K562 (cell line): ENCODE measurements around the gene MN1. TPM values are rescaled to one million over a fixed set of nuclear protein-coding genes. Genes with fewer than 3 reads are reported as not detected.

Experiments used
- ATAC-seq: fragments of 200-7000 bp; cut with Tn5 transposase; 3 replicates; pipeline ENCODE4 v1.9.1; 2020; ENCODE audit warnings: moderate library complexity
- BruUV-seq: library from RNA; stranded (reverse); fragments of 400-500 nt; replicated peaks from 2 replicates; lab custom pipeline; 2021; lab: Mats Ljungman, UMichigan
- CTCF ChIA-PET: fragments of 300-600 bp; formaldehyde crosslinking; extraction: SDS; loops from one replicate; lab custom pipeline; 2021; ENCODE audit warnings: low intra/inter-chr PET ratio; lab: Yijun Ruan, JAX
- POLR2A ChIA-PET: fragments of 300-600, 350-650 bp; sonication (Branson Sonifier 250); formaldehyde crosslinking; extraction: SDS; loops from one replicate; lab custom pipeline; 2021; ENCODE audit warnings: antibody characterized with exemption, inconsistent platforms; lab: Yijun Ruan, JAX
- DNase-seq, 4 experiments: peaks; one replicate each; pipeline versions ENCODE4 v3.0.0 to v3.0.0-alpha.2; 2011 to 2018; ENCODE audit warnings: low spot score in 3 of 4, mixed read lengths in 3 of 4; ENCODE audit errors: extremely low read depth in 1 of 4
- FAIRE-seq: peaks from 2 replicates; lab custom pipeline; 2011; peaks lifted over from hg19 to GRCh38; lab: Jason Lieb, UNC
- H2AFZ ChIP-seq: 2 replicates; pipeline ENCODE4 v1.6.0; 2011; ENCODE audit warnings: low read depth, low read length, control low read depth, inconsistent platforms
- H3K27ac ChIP-seq: fragments of 200-600 bp; 3 replicates; pipeline ENCODE4 v1.8.0; 2011; ENCODE audit warnings: low read depth, mild to moderate bottlenecking, control low read depth, inconsistent platforms, low read length, moderate library complexity, mixed read lengths; ENCODE audit errors: extremely low read depth
- H3K27me3 ChIP-seq, 2 experiments: fragments of 300-600 bp in 1 of 2; 2 replicates in 1 of 2; 3 replicates in 1 of 2; pipeline versions ENCODE4 v1.6.0 to v1.8.0; 2011; ENCODE audit warnings: inconsistent platforms in 2 of 2, low read length in 2 of 2, mild to moderate bottlenecking in 1 of 2, mixed read lengths in 1 of 2, moderate library complexity in 1 of 2; ENCODE audit not compliant: control insufficient read depth in 2 of 2, insufficient read depth in 2 of 2
- H3K36me3 ChIP-seq: fragments of 300-600 bp; 3 replicates; pipeline ENCODE4 v1.8.0; 2011; ENCODE audit warnings: mild to moderate bottlenecking, low read length, inconsistent platforms; ENCODE audit not compliant: control insufficient read depth, insufficient read depth
- H3K4me1 ChIP-seq, 2 experiments: fragments of 200-600 bp in 1 of 2; replicated peaks in 1 of 2; 2 replicates in 1 of 2; 3 replicates in 1 of 2; pipeline versions ENCODE4 v1.5.1 to v1.8.0; 2011; ENCODE audit warnings: inconsistent platforms in 2 of 2, low read length in 2 of 2, mild to moderate bottlenecking in 1 of 2, mixed read lengths in 1 of 2, moderate library complexity in 1 of 2; ENCODE audit not compliant: control insufficient read depth in 2 of 2, insufficient read depth in 2 of 2
- H3K4me2 ChIP-seq: 2 replicates; pipeline ENCODE4 v1.6.1; 2011; ENCODE audit warnings: low read length, control low read depth, inconsistent platforms, mixed read lengths; ENCODE audit not compliant: insufficient read depth
- H3K4me3 ChIP-seq: fragments of 200-600 bp; sonication (generic), shearing (Covaris generic); 2 replicates; pipeline ENCODE4 v1.5.1; 2016; ENCODE audit warnings: control low read depth, inconsistent platforms
- H3K79me2 ChIP-seq: fragments of 200-600 bp; 3 replicates; pipeline ENCODE4 v1.8.0; 2011; ENCODE audit warnings: low read length, inconsistent platforms; ENCODE audit not compliant: control insufficient read depth, insufficient read depth
- H3K9ac ChIP-seq, 2 experiments: 2 replicates each; pipeline versions ENCODE4 v1.6.0 to v1.6.1; 2011; ENCODE audit warnings: low read depth in 2 of 2, low read length in 2 of 2, control low read depth in 1 of 2, inconsistent platforms in 1 of 2, mild to moderate bottlenecking in 1 of 2, mixed read lengths in 1 of 2; ENCODE audit not compliant: insufficient read depth in 1 of 2
- H3K9me1 ChIP-seq: one replicate; pipeline ENCODE4 v1.6.0; 2011; ENCODE audit warnings: inconsistent platforms, mild to moderate bottlenecking, low read length, moderate library complexity; ENCODE audit not compliant: control insufficient read depth, insufficient read depth
- H3K9me3 ChIP-seq: replicated peaks from 2 replicates; pipeline ENCODE4 v1.5.1; 2011; ENCODE audit warnings: low read depth, low read length, inconsistent platforms; ENCODE audit not compliant: control insufficient read depth, insufficient read depth
- H4K20me1 ChIP-seq: replicated peaks from 2 replicates; pipeline ENCODE4 v1.6.1; 2011; ENCODE audit warnings: low read length, inconsistent platforms, mixed read lengths; ENCODE audit not compliant: control insufficient read depth, insufficient read depth
- RAD51 ChIP-seq: fragments of 450-650 bp; IDR thresholded peaks from 2 replicates; pipeline ENCODE4 v1.7.1; 2016; ENCODE audit warnings: low read depth, mild to moderate bottlenecking, borderline replicate concordance
- WGBS: fragments of 100-300 bp; shearing (Covaris generic); methylation state at CpG from one replicate; pipeline ENCODE4 v1.1.6; 2016; ENCODE audit warnings: low coverage, mixed read lengths; ENCODE audit not compliant: insufficient coverage; ENCODE audit errors: missing lambda C conversion rate; 5-methylcytosine and 5-hydroxymethylcytosine counted together
- in situ Hi-C: fragments of 300-500 bp; cut with MboI; formaldehyde crosslinking; loops from 4 replicates; pipeline ENCODE4 v1.15.0; 2018; ENCODE audit warnings: inconsistent platforms, mixed read lengths
- intact Hi-C: fragments of 100-400 bp; cut with micrococcal nuclease; formaldehyde crosslinking; loops from 2 replicates; pipeline ENCODE4 v1.14.2; 2022
- polyA plus RNA-seq, 8 experiments: library from polyadenylated mRNA; depleted of rRNA in 4 of 8; stranded (reverse) in 5 of 8; unstranded in 3 of 8; fragments of >200 nt; fragmentation: Nextera tagmentation in 2 of 8; fragmentation: Illumina TruSeq in 1 of 8; extraction: Ambion mirVana in 2 of 8; extraction: Trizol in 1 of 8; gene quantifications; 2 replicates each; pipeline versions ENCODE4 v1.2.1 to v1.2.3, GENCODE V29; 2011 to 2014; ENCODE audit warnings: inconsistent platforms in 1 of 8, missing spikeins in 1 of 8
- total RNA-seq, 7 experiments: library from RNA; depleted of rRNA in 6 of 7; stranded (reverse); fragments of >200 nt in 6 of 7; fragmentation: Illumina TruSeq in 2 of 7; extraction: Trizol in 2 of 7; gene quantifications; 2 replicates each; pipeline versions ENCODE4 v1.2.1 to v1.2.3, GENCODE V29; 2011 to 2021; ENCODE audit warnings: low replicate concordance in 1 of 7
- TF ChIP-seq, protein P1 (sequence below), 2 experiments: IDR thresholded peaks; 2 replicates each; pipeline ENCODE4 v1.6.1; 2012; ENCODE audit warnings: improper control_type of control experiment in 2 of 2, low read depth in 2 of 2, low read length in 2 of 2, borderline replicate concordance in 1 of 2

The MN1 gene
- total and polyA plus RNA-seq, 9 of the 15 experiments (the other 6 are each of a cell fraction or from before 2014, with no cell fraction given) = under 0.01 to 0.05 (median 0.03) TPM; not detected in 5

DNA sequence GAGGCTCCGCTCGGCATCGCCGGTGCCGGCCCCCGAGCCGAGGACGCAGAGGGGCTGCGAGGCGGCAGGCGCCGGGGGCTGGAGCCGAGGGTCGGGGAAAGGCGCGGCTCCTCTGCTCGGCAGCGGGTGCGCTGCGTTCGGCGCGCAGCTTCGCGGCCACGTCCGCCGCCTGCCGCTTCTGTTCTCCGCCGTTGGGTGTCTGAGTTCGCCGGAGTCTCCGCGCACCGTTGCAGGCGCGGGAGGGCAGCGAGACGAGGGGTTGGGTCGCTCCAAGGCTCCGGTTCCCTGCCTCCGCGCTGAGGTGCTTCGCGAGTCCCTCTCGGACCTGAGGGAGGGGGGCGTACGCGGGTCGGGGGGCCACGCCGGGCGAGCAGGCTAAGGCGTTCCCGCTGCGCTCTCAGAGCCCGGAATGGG lies 347 bp downstream of the MN1 start:
- intact Hi-C loops (loop anchor here (5.0 to 10.0 kb wide), 3 partner anchors 199 to 1046 kb away; no protein-coding TSS in a partner anchor), in situ Hi-C loops (loop anchor here (25.0 kb wide), 2 partner anchors 389 to 1039 kb away; no protein-coding TSS in a partner anchor)
- ChIA-PET POLR2A (no interaction called here), CTCF (interaction anchor here (0.7 kb wide), 1 partner anchor 196 kb away, joined by 5 read pairs; no protein-coding TSS in a partner anchor)
- 0 out of 2 replicates have a peak, but pooled peaks cover 4% of the 10 kb centered on the region for H4K20me1 ChIP-seq
- BruUV-seq = no TSS peak
- H2AFZ ChIP-seq = no peak overlapping the region
- peaks cover 0 to 38% of the 10 kb centered on the region in 2 experiments; a peak in 3 of 5 replicates for H3K27me3 ChIP-seq
- no peaks in the 10 kb centered on the region for H3K9me3 ChIP-seq
- no peak overlapping the region for H3K9ac ChIP-seq
- DNase-seq (peak in 2 of 4 experiments; percentile 9 to 13), ATAC-seq (no peak), FAIRE-seq (no peak)
- 2% methylated on average over 20 of the region's 58 CpGs for WGBS
- no peak overlapping the region for H3K4me3 ChIP-seq
- no peak overlapping the region for H3K4me2 ChIP-seq
- no peaks in the 10 kb centered on the region for H3K79me2 ChIP-seq
- TF ChIP-seq, protein P1, sequence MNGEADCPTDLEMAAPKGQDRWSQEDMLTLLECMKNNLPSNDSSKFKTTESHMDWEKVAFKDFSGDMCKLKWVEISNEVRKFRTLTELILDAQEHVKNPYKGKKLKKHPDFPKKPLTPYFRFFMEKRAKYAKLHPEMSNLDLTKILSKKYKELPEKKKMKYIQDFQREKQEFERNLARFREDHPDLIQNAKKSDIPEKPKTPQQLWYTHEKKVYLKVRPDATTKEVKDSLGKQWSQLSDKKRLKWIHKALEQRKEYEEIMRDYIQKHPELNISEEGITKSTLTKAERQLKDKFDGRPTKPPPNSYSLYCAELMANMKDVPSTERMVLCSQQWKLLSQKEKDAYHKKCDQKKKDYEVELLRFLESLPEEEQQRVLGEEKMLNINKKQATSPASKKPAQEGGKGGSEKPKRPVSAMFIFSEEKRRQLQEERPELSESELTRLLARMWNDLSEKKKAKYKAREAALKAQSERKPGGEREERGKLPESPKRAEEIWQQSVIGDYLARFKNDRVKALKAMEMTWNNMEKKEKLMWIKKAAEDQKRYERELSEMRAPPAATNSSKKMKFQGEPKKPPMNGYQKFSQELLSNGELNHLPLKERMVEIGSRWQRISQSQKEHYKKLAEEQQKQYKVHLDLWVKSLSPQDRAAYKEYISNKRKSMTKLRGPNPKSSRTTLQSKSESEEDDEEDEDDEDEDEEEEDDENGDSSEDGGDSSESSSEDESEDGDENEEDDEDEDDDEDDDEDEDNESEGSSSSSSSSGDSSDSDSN (IDR thresholded peaks at IDR 0.05; ENCODE audit: borderline replicate concordance in 1 of 2, low read depth in 2 of 2, low read length in 2 of 2) = 0 out of 4 replicates have a peak, but pooled peaks of 1 of the 2 experiments have one; percentile 44
- no peak for TF ChIP-seq RAD51
- peaks cover 0 to 40% of the 10 kb centered on the region in 2 experiments; a peak in 2 of 5 replicates for H3K4me1 ChIP-seq
- H3K36me3 ChIP-seq = no peaks in the 10 kb centered on the region
- H3K27ac ChIP-seq = no peak overlapping the region
- no peaks in the 10 kb centered on the region for H3K9me1 ChIP-seq
